ENCODE results near the gene TBPL1. TPM values are rescaled to one million over a fixed set of nuclear protein-coding genes. Genes with fewer than 3 reads are reported as not detected.

Gene TBPL1
- polyA plus RNA-seq, 2 of the 4 experiments (the other 2 are of a cell fraction), result 22.4 to 41.1 TPM

- Histone ChIP-seq H3K4me1 (peaks cover 38% of the 10 kb centered on the region), H3K9me3 (no peaks in the 10 kb centered on the region), H3K4me3 (no peak overlapping the region), H3K27ac (peak overlapping the region in 1 of 2 experiments; percentile 62; a peak in 3 of 6 replicates), H3K4me2 (no peak overlapping the region)
- CTCF ChIA-PET, result interaction anchor here (1.2 kb wide), 1 partner anchor 9 kb away, joined by 3 read pairs; no protein-coding TSS in a partner anchor
- TF ChIP-seq PBX3 (IDR thresholded peaks at IDR 0.05), result no peak
- TF ChIP-seq EHMT2 (IDR thresholded peaks at IDR 0.05; ENCODE audit: low read depth), result no peak
- no peak for TF ChIP-seq EHF (CRISPR knock-in tag; IDR thresholded peaks at IDR 0.05)
- TF ChIP-seq RNF2 (IDR thresholded peaks at IDR 0.05; ENCODE audit: borderline replicate concordance, low read depth), result no peak
- no peak for TF ChIP-seq GATA3 (IDR thresholded peaks at IDR 0.05; ENCODE audit: borderline replicate concordance)
- no peak for TF ChIP-seq HMGXB4 (CRISPR knock-in tag; IDR thresholded peaks at IDR 0.05; ENCODE audit: borderline replicate concordance)
- TF ChIP-seq FOSB (CRISPR knock-in tag; IDR thresholded peaks at IDR 0.05), result no peak
- TF ChIP-seq HOXA7 (CRISPR knock-in tag; IDR thresholded peaks at IDR 0.05), result no peak
- no peak for TF ChIP-seq KDM5A (IDR thresholded peaks at IDR 0.05)
- TF ChIP-seq RARB (CRISPR knock-in tag; IDR thresholded peaks at IDR 0.05), result no peak
- TF ChIP-seq HOXB13 (CRISPR knock-in tag; IDR thresholded peaks at IDR 0.05; ENCODE audit: low read depth), result no peak
- no peak for TF ChIP-seq RFX5 (IDR thresholded peaks at IDR 0.05)
- TF ChIP-seq RAD21 (conservative IDR thresholded peaks at IDR 0.05 in 1 of 2, IDR thresholded peaks at IDR 0.05 in 1 of 2), result no peak
- TF ChIP-seq TP53 (CRISPR knock-in tag; IDR thresholded peaks at IDR 0.05), result no peak
- no peak for TF ChIP-seq E2F6 (IDR thresholded peaks at IDR 0.05; ENCODE audit: borderline replicate concordance, low read depth)
- TF ChIP-seq CBX8 (IDR thresholded peaks at IDR 0.05), result no peak
- TF ChIP-seq NPAS2 (CRISPR knock-in tag; IDR thresholded peaks at IDR 0.05; ENCODE audit: borderline replicate concordance), result no peak
- no peak for TF ChIP-seq ZFP36 (IDR thresholded peaks at IDR 0.05; ENCODE audit: borderline replicate concordance, partially characterized antibody)
- no peak for TF ChIP-seq CHD2 (IDR thresholded peaks at IDR 0.05; ENCODE audit: low read length, partially characterized antibody)
- TF ChIP-seq RCOR1 (IDR thresholded peaks at IDR 0.05; ENCODE audit: low read depth, low read length), result no peak
- ATAC-seq (no peak), DNase-seq (ENCODE audit: low read depth in 1 of 2, low spot score in 1 of 2) (no peak), FAIRE-seq (no peak)
- POLR2A ChIA-PET, result no interaction called here
- WGBS (ENCODE audit: missing lambda C conversion rate), result 86% methylated on average over 6 of the region's 6 CpGs
Observed at GRCh38 chr6:133992992-133993680, 40.1 kb downstream of the TBPL1 start.

- FAIRE-seq (no peak), DNase-seq (ENCODE audit: low read depth in 1 of 2, low spot score in 1 of 2) (no peak), ATAC-seq (peak in 1 of 2 experiments; percentile 10; a peak in 2 of 6 replicates)
- Histone ChIP-seq H3K4me2 (peak overlapping the region; percentile 60; the same call in 2 of the 3 replicates), H3K4me1 (peaks cover 38% of the 10 kb centered on the region), H3K9me3 (no peaks in the 10 kb centered on the region), H3K4me3 (no peak overlapping the region), H3K27ac (peak overlapping the region; percentile 7 to 39; a peak in 5 of 6 replicates)
- ChIA-PET CTCF (interaction anchor here (1.0 to 1.7 kb wide), 2 partner anchors 68 to 74 kb away, joined by 3 to 4 read pairs; no protein-coding TSS in a partner anchor), POLR2A (no interaction called here)
- WGBS (ENCODE audit: missing lambda C conversion rate), result 92% methylated on average over 3 of the region's 3 CpGs
- TF ChIP-seq ESRRA (IDR thresholded peaks at IDR 0.05; ENCODE audit: borderline replicate concordance, low read length) (no peak), NR3C1 (IDR thresholded peaks at IDR 0.05) (no peak), CBX8 (IDR thresholded peaks at IDR 0.05) (no peak), RAD21 (conservative IDR thresholded peaks at IDR 0.05 in 1 of 2, IDR thresholded peaks at IDR 0.05 in 1 of 2) (no peak), MAFK (IDR thresholded peaks at IDR 0.05; ENCODE audit: partially characterized antibody) (no peak), FOSL2 (IDR thresholded peaks at IDR 0.05) (no peak), FOSL2 (CRISPR knock-in tag; IDR thresholded peaks at IDR 0.05) (no peak), GATA3 (IDR thresholded peaks at IDR 0.05; ENCODE audit: borderline replicate concordance) (no peak), REST (IDR thresholded peaks at IDR 0.05) (no peak), ELK1 (IDR thresholded peaks at IDR 0.05; ENCODE audit: low read depth, low read length) (no peak), ATOH8 (CRISPR knock-in tag; IDR thresholded peaks at IDR 0.05; ENCODE audit: low read depth) (no peak), RNF2 (IDR thresholded peaks at IDR 0.05; ENCODE audit: borderline replicate concordance, low read depth) (no peak)
Observed at GRCh38 chr6:133995296-133995695, 42.3 kb downstream of the TBPL1 start.
